HCT116 (cell line): ENCODE data around the gene BCL6. TPM values are rescaled to one million over a fixed set of nuclear protein-coding genes. Genes with fewer than 3 reads are reported as not detected.

Experiments used
- ATAC-seq: fragments of 200-7000 bp; cut with Tn5 transposase; 2 replicates; pipeline ENCODE4 v1.9.1; 2020; ENCODE audit warnings: mild to moderate bottlenecking, moderate library complexity
- BruUV-seq: library from RNA; stranded (reverse); fragments of 400-500 nt; replicated peaks from 2 replicates; lab custom pipeline; 2021; lab: Mats Ljungman, UMichigan
- CTCF ChIA-PET: fragments of 300-600 bp; sonication (Branson Sonifier 250); formaldehyde crosslinking; loops from one replicate; lab custom pipeline; 2021; ENCODE audit warnings: antibody characterized with exemption; lab: Charles Lee
- POLR2A ChIA-PET: fragments of 300-600, 350-600 bp; sonication (Branson Sonifier 250); formaldehyde crosslinking; loops from one replicate; lab custom pipeline; 2021; ENCODE audit warnings: antibody characterized with exemption; lab: Charles Lee
- RAD21 ChIA-PET, 2 experiments: fragments of 300-600 bp; sonication (Branson Sonifier 250); formaldehyde crosslinking; loops; one replicate each; lab custom pipeline; 2023; ENCODE audit warnings: low total read pairs in 2 of 2; ENCODE audit not compliant: uncharacterized antibody in 2 of 2, unreplicated experiment in 2 of 2, low non-redundant PET in 1 of 2; lab: Charles Lee
- DNase-seq: peaks from one replicate; pipeline ENCODE4 v3.0.0-alpha.2; 2010; ENCODE audit warnings: low read depth, low spot score
- H2AFZ ChIP-seq: fragments of 200-600 bp; shearing (Covaris generic), sonication (generic); 2 replicates; pipeline ENCODE4 v1.6.1; 2017; ENCODE audit warnings: low read depth, mixed run types, mixed read lengths, antibody characterized with exemption, low read length; ENCODE audit not compliant: poor library complexity, severe bottlenecking
- H3K27ac ChIP-seq: 2 replicates; pipeline ENCODE4 v1.5.1; 2012; ENCODE audit warnings: low read depth, low read length
- H3K27me3 ChIP-seq: fragments of 200-600 bp; sonication (generic); 2 replicates; pipeline ENCODE4 v1.6.1; 2016; ENCODE audit warnings: mixed run types, low read length, mixed read lengths; ENCODE audit not compliant: insufficient read depth
- H3K36me3 ChIP-seq, 2 experiments: fragments of 200-500 bp in 1 of 2; fragments of 200-600 bp in 1 of 2; sonication (Bioruptor generic) in 1 of 2; sonication (generic) in 1 of 2; 2 replicates each; pipeline versions ENCODE4 v1.5.1 to v1.6.1; 2014 to 2016; ENCODE audit warnings: low read length in 2 of 2, inconsistent platforms in 1 of 2, mixed read lengths in 1 of 2, mixed run types in 1 of 2; ENCODE audit not compliant: insufficient read depth in 2 of 2, control insufficient read depth in 1 of 2
- H3K4me1 ChIP-seq, 2 experiments: fragments of 200-600 bp in 1 of 2; sonication (generic) in 1 of 2; 2 replicates each; pipeline versions ENCODE4 v1.5.1 to v1.6.1; 2012 to 2017; ENCODE audit warnings: low read length in 2 of 2, inconsistent platforms in 1 of 2, mild to moderate bottlenecking in 1 of 2, mixed read lengths in 1 of 2, mixed run types in 1 of 2, moderate library complexity in 1 of 2; ENCODE audit not compliant: insufficient read depth in 2 of 2, control insufficient read depth in 1 of 2
- H3K4me2 ChIP-seq: fragments of 200-600 bp; sonication (generic); 2 replicates; pipeline ENCODE4 v1.6.1; 2017; ENCODE audit warnings: mixed run types, low read length, mixed read lengths
- H3K4me3 ChIP-seq, 2 experiments: fragments of 200-600 bp in 1 of 2; sonication (generic) in 1 of 2; replicated peaks in 1 of 2; 2 replicates each; pipeline ENCODE4 v1.5.1; 2011 to 2016; ENCODE audit warnings: low read length in 2 of 2, control low read depth in 1 of 2, low read depth in 1 of 2, mild to moderate bottlenecking in 1 of 2, mixed read lengths in 1 of 2, mixed run types in 1 of 2
- H3K79me2 ChIP-seq: fragments of 200-600 bp; sonication (generic); 2 replicates; pipeline ENCODE4 v1.6.1; 2017; ENCODE audit warnings: mild to moderate bottlenecking, mixed run types, low read length, moderate library complexity, mixed read lengths; ENCODE audit not compliant: insufficient read depth
- H3K9ac ChIP-seq: fragments of 200-600 bp; sonication (generic); 2 replicates; pipeline ENCODE4 v1.6.1; 2016; ENCODE audit warnings: low read length, mixed read lengths
- H3K9me2 ChIP-seq: fragments of 200-600 bp; sonication (generic), shearing (Covaris generic); 2 replicates; pipeline ENCODE4 v1.6.1; 2017; ENCODE audit warnings: mixed run types, mild to moderate bottlenecking, moderate library complexity; ENCODE audit not compliant: insufficient read depth
- H3K9me3 ChIP-seq, 2 experiments: fragments of 200-500 bp in 1 of 2; fragments of 200-600 bp in 1 of 2; sonication (Bioruptor generic) in 1 of 2; sonication (generic) in 1 of 2; 2 replicates each; pipeline ENCODE4 v1.6.1; 2014 to 2017; ENCODE audit warnings: low read length in 2 of 2, mixed read lengths in 2 of 2, inconsistent platforms in 1 of 2, low read depth in 1 of 2, mild to moderate bottlenecking in 1 of 2, mixed run types in 1 of 2, moderate library complexity in 1 of 2; ENCODE audit not compliant: control insufficient read depth in 1 of 2, insufficient read depth in 1 of 2
- H4K20me1 ChIP-seq: fragments of 200-600 bp; sonication (generic), shearing (Covaris generic); 2 replicates; pipeline ENCODE4 v1.6.1; 2017; ENCODE audit warnings: mixed run types, mild to moderate bottlenecking, moderate library complexity; ENCODE audit not compliant: insufficient read depth
- CBX3 ChIP-seq: IDR thresholded peaks from 2 replicates; pipeline ENCODE4 v1.6.1; 2012; ENCODE audit warnings: low read depth
- EZH2 ChIP-seq: fragments of 200-600 bp; sonication (generic); IDR thresholded peaks from 2 replicates; pipeline ENCODE4 v1.6.1; 2017; ENCODE audit warnings: antibody characterized with exemption, mixed run types
- EZH2phosphoT487 ChIP-seq: fragments of 200-600 bp; IDR thresholded peaks from 2 replicates; pipeline ENCODE4 v1.6.1; 2018; ENCODE audit warnings: antibody characterized with exemption, borderline replicate concordance
- MAX ChIP-seq: IDR thresholded peaks from 2 replicates; pipeline ENCODE4 v1.6.1; 2012
- RAD21 ChIP-seq: IDR thresholded peaks from 2 replicates; pipeline ENCODE4 v1.6.1; 2012; ENCODE audit warnings: low read depth, mild to moderate bottlenecking
- TCF7L2 ChIP-seq: IDR thresholded peaks from 2 replicates; pipeline ENCODE4 v1.7.0; 2011; ENCODE audit warnings: borderline replicate concordance, inconsistent platforms; ENCODE audit not compliant: insufficient read depth, insufficient read length; ENCODE audit errors: extremely low read depth
- YY1 ChIP-seq: IDR thresholded peaks from 2 replicates; pipeline ENCODE4 v1.6.1; 2011; ENCODE audit warnings: low read length, low read depth, moderate library complexity, mild to moderate bottlenecking; ENCODE audit not compliant: insufficient replicate concordance; ENCODE audit errors: extremely low read depth
- ZBTB33 ChIP-seq: IDR thresholded peaks from 2 replicates; pipeline ENCODE4 v1.6.1; 2011; ENCODE audit warnings: mild to moderate bottlenecking, low read length, moderate library complexity; ENCODE audit not compliant: insufficient replicate concordance; ENCODE audit errors: extremely low read depth
- ZFX ChIP-seq: fragments of 450-650 bp; IDR thresholded peaks from 2 replicates; pipeline ENCODE4 v1.6.1; 2017
- intact Hi-C: fragments of 100-400 bp; cut with micrococcal nuclease; formaldehyde crosslinking; loops from 2 replicates; pipeline ENCODE4 v1.10.0; 2022
- total RNA-seq: library from RNA; stranded (reverse); gene quantifications from one replicate; pipeline ENCODE4 v1.2.1, GENCODE V29; 2021; ENCODE audit not compliant: unreplicated experiment
- TF ChIP-seq, protein P1 (sequence below), 3 experiments: fragments of 200-600 bp in 1 of 3; sonication (generic) in 1 of 3; IDR thresholded peaks in 2 of 3; conservative IDR thresholded peaks in 1 of 3; 2 replicates each; pipeline ENCODE4 v1.5.1; 2012 to 2017; ENCODE audit warnings: low read depth in 2 of 3, low read length in 2 of 3, antibody characterized with exemption in 1 of 3, borderline replicate concordance in 1 of 3, control low read depth in 1 of 3, mild to moderate bottlenecking in 1 of 3, mixed read lengths in 1 of 3, mixed run types in 1 of 3, moderate library complexity in 1 of 3; ENCODE audit not compliant: insufficient read depth in 1 of 3

BCL6 gene
- total RNA-seq, 1 experiment from 2014 or later = 17.5 TPM

DNA sequence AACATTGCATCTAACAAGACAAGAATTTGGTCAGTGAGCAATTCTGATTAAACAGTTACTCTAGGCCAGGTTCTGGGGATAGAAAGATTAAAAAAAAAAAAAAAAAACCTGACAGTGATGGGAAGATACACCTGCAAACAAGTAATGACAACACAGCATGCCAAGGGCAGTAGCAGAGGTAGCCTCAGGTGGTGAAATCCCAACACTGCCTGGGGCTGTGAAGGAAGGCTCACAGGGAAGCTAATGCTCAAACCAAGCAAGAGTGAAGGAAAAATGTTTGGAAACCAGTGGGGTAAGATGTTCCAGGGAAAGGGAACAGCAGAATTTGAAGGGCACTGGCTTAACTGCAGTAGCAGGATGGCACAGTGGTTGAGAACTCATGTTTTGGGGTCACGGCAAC, 51.8 kb downstream of the BCL6 start:
- Histone ChIP-seq H3K9me2 (no peaks in the 10 kb centered on the region), H3K79me2 (no peaks in the 10 kb centered on the region), H4K20me1 (no peaks in the 10 kb centered on the region), H3K9me3 (no peaks in the 10 kb centered on the region), H3K9ac (no peak overlapping the region), H3K4me1 (no peaks in the 10 kb centered on the region), H3K4me3 (no peak overlapping the region), H3K27me3 (peaks cover 13% of the 10 kb centered on the region; the same call in 1 of the 2 replicates), H3K4me2 (no peak overlapping the region), H2AFZ (no peak overlapping the region), H3K36me3 (no peaks in the 10 kb centered on the region), H3K27ac (no peak overlapping the region)
- ChIA-PET CTCF (interaction anchor here (1.0 to 3.1 kb wide), 4 partner anchors 9 to 473 kb away, joined by 3 to 11 read pairs (median 4); partner anchors contain the start of gene RTP2), RAD21 (no interaction called here), POLR2A (no interaction called here)
- TF ChIP-seq MAX (no peak), CBX3 (no peak), EZH2phosphoT487 (no peak), ZFX (no peak), EZH2 (no peak), TCF7L2 (no peak)
- ATAC-seq (no peak), DNase-seq (no peak)
- intact Hi-C loops = no loop called here
- no TSS peak for BruUV-seq

GRCh38 chr3:187689984-187690383, 55.3 kb downstream of the BCL6 start:
- Histone ChIP-seq H3K79me2 (no peaks in the 10 kb centered on the region), H3K27me3 (no peaks in the 10 kb centered on the region; the same call in 1 of the 2 replicates), H3K36me3 (no peaks in the 10 kb centered on the region), H3K9me2 (no peaks in the 10 kb centered on the region), H2AFZ (no peak overlapping the region), H3K9ac (no peak overlapping the region), H3K9me3 (no peaks in the 10 kb centered on the region; a peak in 1 of 4 replicates), H4K20me1 (no peaks in the 10 kb centered on the region)
- intact Hi-C loops = no loop called here
- no peak for ATAC-seq
- CTCF ChIA-PET = no interaction called here
- TF ChIP-seq YY1 (no peak), RAD21 (no peak), EZH2phosphoT487 (no peak), ZBTB33 (no peak)
- TF ChIP-seq, protein P1, sequence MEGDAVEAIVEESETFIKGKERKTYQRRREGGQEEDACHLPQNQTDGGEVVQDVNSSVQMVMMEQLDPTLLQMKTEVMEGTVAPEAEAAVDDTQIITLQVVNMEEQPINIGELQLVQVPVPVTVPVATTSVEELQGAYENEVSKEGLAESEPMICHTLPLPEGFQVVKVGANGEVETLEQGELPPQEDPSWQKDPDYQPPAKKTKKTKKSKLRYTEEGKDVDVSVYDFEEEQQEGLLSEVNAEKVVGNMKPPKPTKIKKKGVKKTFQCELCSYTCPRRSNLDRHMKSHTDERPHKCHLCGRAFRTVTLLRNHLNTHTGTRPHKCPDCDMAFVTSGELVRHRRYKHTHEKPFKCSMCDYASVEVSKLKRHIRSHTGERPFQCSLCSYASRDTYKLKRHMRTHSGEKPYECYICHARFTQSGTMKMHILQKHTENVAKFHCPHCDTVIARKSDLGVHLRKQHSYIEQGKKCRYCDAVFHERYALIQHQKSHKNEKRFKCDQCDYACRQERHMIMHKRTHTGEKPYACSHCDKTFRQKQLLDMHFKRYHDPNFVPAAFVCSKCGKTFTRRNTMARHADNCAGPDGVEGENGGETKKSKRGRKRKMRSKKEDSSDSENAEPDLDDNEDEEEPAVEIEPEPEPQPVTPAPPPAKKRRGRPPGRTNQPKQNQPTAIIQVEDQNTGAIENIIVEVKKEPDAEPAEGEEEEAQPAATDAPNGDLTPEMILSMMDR (IDR thresholded peaks at IDR 0.05 in 2 of 3, conservative IDR thresholded peaks at IDR 0.05 in 1 of 3; ENCODE audit: borderline replicate concordance in 1 of 3, insufficient read depth in 1 of 3, low read depth in 2 of 3, low read length in 2 of 3) = no peak
- TF ChIP-seq, all 23 proteins: peak for 0
- DNase-seq = no peak
- ChIA-PET RAD21 (no interaction called here), POLR2A (no interaction called here)
- BruUV-seq = no TSS peak
- H3K4me2 ChIP-seq = no peak overlapping the region
- no peak overlapping the region for H3K4me3 ChIP-seq
- H3K4me1 ChIP-seq = no peaks in the 10 kb centered on the region
- no peak overlapping the region for H3K27ac ChIP-seq
